Lower lobe of right lung (tissue), 2 donors: ENCODE results near the gene LRP6. TPM values are rescaled to one million over a fixed set of nuclear protein-coding genes. Genes with fewer than 3 reads are reported as not detected.
A peak's percentile ranks its signal among the peaks of the same experiment; 100 is the strongest.

Experiments
- ATAC-seq, 2 donors: fragments of 200-7000 bp; cut with Tn5 transposase; one replicate each; pipeline ENCODE4 v1.9.1; 2020 to 2022; ENCODE audit warnings: mild to moderate bottlenecking in 2 of 2, moderate library complexity in 2 of 2
- DNase-seq: peaks from one replicate; pipeline ENCODE4 v3.0.0-alpha.2; 2020
- H3K27ac ChIP-seq: fragments of 200-600 bp; one replicate; pipeline ENCODE4 v1.8.0; 2022
- H3K27me3 ChIP-seq: fragments of 200-600 bp; one replicate; pipeline ENCODE4 v1.8.0; 2022; ENCODE audit warnings: low read depth
- H3K36me3 ChIP-seq: fragments of 200-600 bp; one replicate; pipeline ENCODE4 v1.8.0; 2022; ENCODE audit warnings: mild to moderate bottlenecking
- H3K4me1 ChIP-seq: fragments of 200-600 bp; one replicate; pipeline ENCODE4 v1.8.0; 2022
- H3K4me3 ChIP-seq: fragments of 200-600 bp; one replicate; pipeline ENCODE4 v1.8.0; 2022; ENCODE audit warnings: mild to moderate bottlenecking
- H3K9me3 ChIP-seq: fragments of 200-600 bp; one replicate; pipeline ENCODE4 v1.8.0; 2022
- intact Hi-C: fragments of 100-400 bp; cut with DNase I; formaldehyde crosslinking; loops from one replicate; pipeline ENCODE4 v1.11.0; 2022
- total RNA-seq: library from RNA; stranded (reverse); fragmentation: NEBNext Ultra II Directional; extraction: Animal tissue kit (Norgen Biotek cat#: 25700); gene quantifications from one replicate; pipeline ENCODE4 v1.2.1, GENCODE V29; 2021
- TF ChIP-seq, protein P1 (sequence below): fragments of 200-600 bp; IDR thresholded peaks from one replicate; pipeline ENCODE4 v1.8.0; 2022; ENCODE audit warnings: antibody characterized with exemption, mild to moderate bottlenecking
- donor health status: DM: no; HTN: yes; CAD: no; lungs with severe emphysema.

Gene LRP6
- total RNA-seq, 1 donor from 2014 or later, result 47.4 TPM

DNA sequence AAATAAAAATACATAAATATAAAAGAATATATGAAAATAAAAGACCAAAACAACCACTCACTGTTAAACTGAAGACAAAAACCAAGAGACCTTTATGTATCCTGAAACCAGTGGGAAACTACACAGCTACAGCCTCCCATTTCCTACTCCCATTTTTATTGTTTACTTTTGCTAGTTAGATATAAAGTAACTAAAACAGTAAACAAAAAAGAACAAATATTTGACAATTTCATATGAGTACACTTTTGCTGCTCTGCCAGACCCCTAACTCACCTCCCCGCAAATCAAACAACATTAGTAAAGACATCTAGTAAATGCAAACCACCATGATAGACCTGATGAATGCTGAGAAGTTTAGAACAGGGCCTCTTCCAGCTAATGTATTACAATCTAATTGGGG lies 99.0 kb downstream of the LRP6 start:
- DNase-seq (no peak), ATAC-seq (no peak)
- TF ChIP-seq, protein P1, sequence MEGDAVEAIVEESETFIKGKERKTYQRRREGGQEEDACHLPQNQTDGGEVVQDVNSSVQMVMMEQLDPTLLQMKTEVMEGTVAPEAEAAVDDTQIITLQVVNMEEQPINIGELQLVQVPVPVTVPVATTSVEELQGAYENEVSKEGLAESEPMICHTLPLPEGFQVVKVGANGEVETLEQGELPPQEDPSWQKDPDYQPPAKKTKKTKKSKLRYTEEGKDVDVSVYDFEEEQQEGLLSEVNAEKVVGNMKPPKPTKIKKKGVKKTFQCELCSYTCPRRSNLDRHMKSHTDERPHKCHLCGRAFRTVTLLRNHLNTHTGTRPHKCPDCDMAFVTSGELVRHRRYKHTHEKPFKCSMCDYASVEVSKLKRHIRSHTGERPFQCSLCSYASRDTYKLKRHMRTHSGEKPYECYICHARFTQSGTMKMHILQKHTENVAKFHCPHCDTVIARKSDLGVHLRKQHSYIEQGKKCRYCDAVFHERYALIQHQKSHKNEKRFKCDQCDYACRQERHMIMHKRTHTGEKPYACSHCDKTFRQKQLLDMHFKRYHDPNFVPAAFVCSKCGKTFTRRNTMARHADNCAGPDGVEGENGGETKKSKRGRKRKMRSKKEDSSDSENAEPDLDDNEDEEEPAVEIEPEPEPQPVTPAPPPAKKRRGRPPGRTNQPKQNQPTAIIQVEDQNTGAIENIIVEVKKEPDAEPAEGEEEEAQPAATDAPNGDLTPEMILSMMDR, result no peak
- Histone ChIP-seq H3K4me3 (no peak overlapping the region), H3K27ac (no peak overlapping the region), H3K27me3 (no peaks in the 10 kb centered on the region), H3K9me3 (no peaks in the 10 kb centered on the region), H3K36me3 (peaks cover 8% of the 10 kb centered on the region), H3K4me1 (peaks cover 21% of the 10 kb centered on the region)
- intact Hi-C loops, result no loop called here

DNA sequence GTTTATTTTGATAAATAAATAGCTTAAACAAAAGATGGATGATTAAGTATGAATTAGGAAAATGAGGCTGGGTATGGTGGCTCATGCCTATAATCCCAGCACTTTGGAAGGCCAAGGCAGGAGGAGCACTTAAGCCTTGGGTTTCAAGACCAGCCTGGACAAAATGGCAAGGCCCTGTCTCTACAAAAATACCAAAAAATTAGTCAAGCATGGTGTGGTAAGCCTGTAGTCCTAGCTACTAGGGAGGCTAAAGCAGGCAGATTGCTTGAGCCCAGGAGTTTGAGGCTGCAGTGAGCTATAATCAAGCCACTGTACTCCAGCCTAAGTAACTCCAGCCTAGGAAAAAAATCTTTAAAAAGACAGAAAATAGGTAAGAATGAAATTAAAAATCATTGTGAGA lies 100.1 kb downstream of the LRP6 start:
- Histone ChIP-seq H3K27me3 (no peaks in the 10 kb centered on the region), H3K27ac (no peak overlapping the region), H3K36me3 (peaks cover 14% of the 10 kb centered on the region), H3K9me3 (no peaks in the 10 kb centered on the region), H3K4me1 (peaks cover 11% of the 10 kb centered on the region), H3K4me3 (no peak overlapping the region)
- no peak for DNase-seq
- TF ChIP-seq, protein P1, result no peak
- no peak for ATAC-seq
- intact Hi-C loops, result no loop called here

GRCh38 chr12:12159988-12160387 lies 106.9 kb downstream of the LRP6 start:
- peaks cover 18% of the 10 kb centered on the region for H3K4me1 ChIP-seq
- no peaks in the 10 kb centered on the region for H3K9me3 ChIP-seq
- no peaks in the 10 kb centered on the region for H3K27me3 ChIP-seq
- intact Hi-C loops, result no loop called here
- TF ChIP-seq, protein P1, result no peak
- H3K27ac ChIP-seq, result no peak overlapping the region
- H3K4me3 ChIP-seq, result no peak overlapping the region
- ATAC-seq (no peak), DNase-seq (no peak)
- H3K36me3 ChIP-seq, result peaks cover 28% of the 10 kb centered on the region

- peak in 1 of 2 donors; percentile 19 for ATAC-seq
- DNase-seq, result no peak
Measured at GRCh38 chr12:12158858-12159257, 108.0 kb downstream of the LRP6 start.

GRCh38 chr12:12157424-12157823 lies 109.4 kb downstream of the LRP6 start:
- Histone ChIP-seq H3K27ac (no peak overlapping the region), H3K27me3 (no peaks in the 10 kb centered on the region), H3K4me1 (peaks cover 18% of the 10 kb centered on the region), H3K9me3 (no peaks in the 10 kb centered on the region), H3K36me3 (peaks cover 27% of the 10 kb centered on the region), H3K4me3 (no peak overlapping the region)
- intact Hi-C loops, result no loop called here
- TF ChIP-seq, protein P1, result no peak
- no peak for ATAC-seq
- no peak for DNase-seq

More at GRCh38 chr12:12158858-12159257, 108.0 kb downstream of the LRP6 start:
- Histone ChIP-seq H3K9me3 (no peaks in the 10 kb centered on the region), H3K27ac (no peak overlapping the region), H3K4me3 (no peak overlapping the region), H3K4me1 (peaks cover 18% of the 10 kb centered on the region), H3K36me3 (peaks cover 30% of the 10 kb centered on the region), H3K27me3 (no peaks in the 10 kb centered on the region)
- intact Hi-C loops, result no loop called here
- TF ChIP-seq, protein P1, result no peak

DNA sequence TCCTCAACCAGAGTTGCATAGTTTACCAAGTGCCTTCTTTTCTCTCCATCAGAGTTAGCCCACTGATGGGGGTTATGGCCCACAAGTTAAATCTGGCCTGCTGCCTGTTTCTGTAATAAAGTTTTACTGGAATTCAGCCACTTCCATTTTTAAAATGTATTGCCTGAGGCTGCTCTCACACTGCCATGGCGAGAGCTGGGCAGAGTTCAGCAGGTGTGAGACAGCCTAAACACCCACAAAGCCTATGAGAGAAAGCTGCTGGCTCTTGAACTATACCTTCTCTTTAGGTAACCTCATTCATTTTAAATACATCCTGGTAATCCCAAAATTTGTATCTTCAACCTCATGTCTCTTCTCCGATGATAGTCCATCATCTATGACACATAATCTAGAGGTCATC lies 110.0 kb downstream of the LRP6 start:
- no peaks in the 10 kb centered on the region for H3K27me3 ChIP-seq
- peaks cover 18% of the 10 kb centered on the region for H3K4me1 ChIP-seq
- no peak overlapping the region for H3K4me3 ChIP-seq
- H3K27ac ChIP-seq, result no peak overlapping the region
- intact Hi-C loops, result no loop called here
- H3K9me3 ChIP-seq, result no peaks in the 10 kb centered on the region
- TF ChIP-seq, protein P1, result no peak
- no peak for DNase-seq
- ATAC-seq, result no peak
- H3K36me3 ChIP-seq, result peaks cover 23% of the 10 kb centered on the region
